NK-92 treated with Interleukin-12 subunit alpha and Interleukin-12 subunit beta, amount 100 ng/mL, for 24 hours (cell line): Measurements from ENCODE around the gene AKT1S1.
"Not testable (repeated sequence)": the region's sequence is repeated elsewhere in the genome, so short reads cannot be mapped to it uniquely, and the experiment has no call there.

ENCODE experiments used
- DNase-seq: peaks from one replicate; lab custom pipeline; 2025; lab: John Stamatoyannopoulos, UW

The AKT1S1 gene

GRCh38 chr19:49877020-49877878 is at the start of gene AKT1S1, which contains the start of gene TBC1D17:
Gene AKT1S1, minus strand, starts transcription at chr19:49877355. Its CDS starts 4,060 bp downstream, at chr19:49873295.
Gene TBC1D17, plus strand, starts transcription at chr19:49877702. Its CDS starts 22 bp downstream, at chr19:49877724.
- peak; percentile 99 for DNase-seq

GRCh38 chr19:49926515-49926914 is 49.4 kb upstream of the AKT1S1 start:
- no peak for DNase-seq

GRCh38 chr19:49925486-49925885 is 48.3 kb upstream of the AKT1S1 start:
- DNase-seq, result no peak

- not testable (repeated sequence) for DNase-seq
Observed at GRCh38 chr19:49924881-49925210, 47.7 kb upstream of the AKT1S1 start.

- DNase-seq, result no peak
Observed at GRCh38 chr19:49924004-49924880, 47.1 kb upstream of the AKT1S1 start.

- no peak for DNase-seq
Observed at GRCh38 chr19:49923055-49924003, 46.2 kb upstream of the AKT1S1 start.

- DNase-seq, result peak; percentile 63
Observed at GRCh38 chr19:49921871-49922795, 45.0 kb upstream of the AKT1S1 start.

- no peak for DNase-seq
Observed at GRCh38 chr19:49920624-49921363, 43.6 kb upstream of the AKT1S1 start.

GRCh38 chr19:49918089-49918488 is 40.9 kb upstream of the AKT1S1 start:
- no peak for DNase-seq

- no peak for DNase-seq
Observed at GRCh38 chr19:49916839-49917733, 39.9 kb upstream of the AKT1S1 start.

GRCh38 chr19:49915271-49915670 is 38.1 kb upstream of the AKT1S1 start:
- DNase-seq, result no peak

- no peak for DNase-seq
Observed at GRCh38 chr19:49913720-49914119, 36.6 kb upstream of the AKT1S1 start.

GRCh38 chr19:49912965-49913685 is 36.0 kb upstream of the AKT1S1 start:
- DNase-seq, result no peak

GRCh38 chr19:49911381-49912145 is 34.4 kb upstream of the AKT1S1 start:
- no peak for DNase-seq

GRCh38 chr19:49910179-49910578 is 33.0 kb upstream of the AKT1S1 start:
- DNase-seq, result no peak

- no peak for DNase-seq
Observed at GRCh38 chr19:49908480-49909420, 31.6 kb upstream of the AKT1S1 start.
